NCI-H2227 (cell line): ENCODE measurements around the gene NAB2.
"Not testable (repeated sequence)": the region's sequence is repeated elsewhere in the genome, so short reads cannot be mapped to it uniquely, and the experiment has no call there.

Source experiments
- DNase-seq: peaks from one replicate; lab custom pipeline; 2025; ENCODE audit not compliant: unreplicated experiment; lab: John Stamatoyannopoulos, UW

NAB2 gene

DNA sequence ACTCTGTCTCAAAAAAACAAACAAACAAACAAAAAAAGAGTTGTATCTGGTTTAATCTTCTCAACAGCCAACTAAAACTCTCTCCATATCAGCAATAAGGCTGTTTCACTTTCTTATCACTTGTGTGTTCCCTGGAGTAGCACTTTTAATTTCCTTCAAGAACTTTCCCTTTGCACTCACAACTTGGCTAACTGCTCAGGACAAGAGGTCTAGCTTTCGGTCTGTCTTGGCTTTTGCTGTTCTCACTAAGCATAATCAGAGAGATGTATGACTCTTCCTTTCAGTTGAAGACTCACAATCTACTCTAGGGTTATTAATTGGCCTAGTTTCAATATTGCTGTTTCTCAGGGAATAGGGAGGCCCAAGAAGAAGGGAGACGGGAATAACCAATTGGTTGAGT, 22.7 kb upstream of the NAB2 start:
- DNase-seq: no peak

DNA sequence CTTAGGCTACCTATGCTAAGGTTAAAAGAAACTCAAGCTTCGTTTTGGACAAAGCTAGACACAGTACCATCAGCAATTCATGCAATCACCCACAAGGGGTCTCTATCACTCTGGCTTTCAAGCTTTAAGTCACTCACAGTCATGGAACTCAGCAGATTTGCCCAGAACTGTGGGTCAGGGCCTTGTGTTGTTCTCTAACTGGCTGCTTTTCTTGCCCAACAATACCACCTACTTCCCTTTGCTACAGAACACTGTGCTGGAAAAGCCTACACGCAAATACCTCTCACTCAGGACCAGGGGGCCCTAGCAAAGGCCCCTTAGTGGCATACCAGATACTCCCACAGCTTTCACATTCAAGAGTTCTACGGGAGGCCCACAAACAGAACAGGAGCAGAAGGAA, 19.4 kb upstream of the NAB2 start:
- peak; percentile 68 for DNase-seq

- no peak for DNase-seq
Measured at GRCh38 chr12:57072661-57073060, 16.3 kb upstream of the NAB2 start.

DNA sequence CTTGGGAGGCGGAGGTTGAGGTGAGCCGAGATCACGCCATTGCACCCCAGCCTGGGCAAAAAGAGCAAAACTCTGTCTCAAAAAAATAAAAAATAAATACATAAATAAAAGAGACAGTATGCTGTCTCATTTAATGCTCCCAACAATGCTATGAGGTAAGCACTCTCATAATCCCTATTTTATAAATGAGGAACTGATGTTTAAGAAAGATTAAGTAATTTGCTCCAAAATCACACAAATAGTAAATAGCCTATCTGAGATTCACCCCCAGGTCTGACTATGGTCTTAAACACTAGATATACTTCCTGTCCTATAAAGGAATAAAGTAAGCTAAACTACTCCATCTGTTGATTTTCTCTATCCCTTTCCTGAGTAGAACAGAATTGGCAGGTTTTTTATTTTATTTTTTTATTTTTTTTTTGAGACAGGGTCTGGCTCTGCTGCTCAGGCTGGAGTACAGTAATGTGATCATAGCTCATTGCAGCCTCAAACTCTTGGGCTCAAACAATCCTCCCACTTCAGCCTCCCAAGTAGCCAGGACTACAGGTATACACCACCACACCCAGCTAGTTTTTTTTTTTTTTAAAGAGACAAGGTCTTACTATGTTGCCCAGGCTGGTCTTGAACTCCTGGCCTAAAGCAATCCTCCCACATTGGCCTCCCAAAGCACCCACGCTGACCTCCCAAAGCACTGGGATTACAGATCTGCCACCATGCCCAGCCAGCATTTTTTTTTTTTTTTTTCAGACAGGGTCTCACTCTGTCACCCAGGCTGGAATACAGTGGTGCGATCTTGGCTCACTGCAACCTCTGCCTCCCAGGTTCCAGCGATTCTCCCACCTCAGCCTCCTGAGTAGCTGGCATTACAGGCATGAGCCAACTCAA, 15.1 kb upstream of the NAB2 start:
- DNase-seq: not testable (repeated sequence)

DNA sequence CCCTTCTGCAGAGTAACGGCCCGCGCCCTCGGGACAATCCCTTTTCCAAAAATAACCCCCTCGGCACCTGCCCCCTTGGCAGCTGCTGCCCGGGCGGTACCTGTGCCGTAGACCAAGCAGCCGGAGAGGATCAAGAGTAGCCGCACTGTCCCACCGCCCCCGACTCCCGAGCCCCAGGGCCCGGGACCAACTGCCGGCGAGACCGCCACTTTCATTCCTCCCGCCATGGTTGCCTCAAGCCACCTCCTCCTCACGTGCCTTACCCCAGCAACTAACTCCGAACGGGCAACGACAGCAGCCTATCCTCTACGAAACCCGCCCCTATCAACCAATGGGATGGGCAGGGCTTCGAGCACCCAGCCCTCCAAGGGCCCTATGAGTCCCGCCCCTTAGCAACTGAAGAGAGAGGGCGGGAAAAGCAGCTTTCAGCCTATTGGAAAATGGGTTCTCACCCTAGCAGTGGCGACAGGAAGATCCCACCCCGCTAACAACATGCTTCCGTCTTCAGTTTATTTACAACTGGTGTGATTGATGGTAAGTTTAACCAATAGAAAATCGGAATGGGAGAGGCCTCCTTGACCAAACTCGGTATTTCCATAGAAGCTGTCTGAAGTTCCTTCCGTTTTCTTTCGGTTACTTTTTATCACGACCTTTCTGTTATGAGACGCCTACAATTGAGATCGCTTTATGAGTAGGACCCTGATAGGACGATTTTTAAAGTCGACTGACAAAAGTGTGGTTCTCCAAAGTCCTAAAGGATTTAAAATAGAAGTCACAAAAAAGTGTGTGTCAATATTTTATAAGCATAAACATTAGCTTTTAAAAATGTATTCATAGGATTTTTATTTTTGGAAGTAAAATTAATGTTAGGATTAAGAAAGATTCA, 10.2 kb upstream of the NAB2 start, which contains the start of gene NEMP1:
Gene NEMP1 (minus strand): TSS at position 273 of the 886 bp plus-strand sequence. CDS start 46 bp downstream, at position 227.
- DNase-seq: peak; percentile 98

GRCh38 chr12:57079821-57080220, 9.1 kb upstream of the NAB2 start:
- no peak for DNase-seq

- no peak for DNase-seq
Measured at GRCh38 chr12:57080855-57081254, 8.1 kb upstream of the NAB2 start.

GRCh38 chr12:57085999-57086492, 2.9 kb upstream of the NAB2 start:
- DNase-seq: peak; percentile 37

GRCh38 chr12:57086493-57087009, 2.4 kb upstream of the NAB2 start:
- peak; percentile 78 for DNase-seq

DNA sequence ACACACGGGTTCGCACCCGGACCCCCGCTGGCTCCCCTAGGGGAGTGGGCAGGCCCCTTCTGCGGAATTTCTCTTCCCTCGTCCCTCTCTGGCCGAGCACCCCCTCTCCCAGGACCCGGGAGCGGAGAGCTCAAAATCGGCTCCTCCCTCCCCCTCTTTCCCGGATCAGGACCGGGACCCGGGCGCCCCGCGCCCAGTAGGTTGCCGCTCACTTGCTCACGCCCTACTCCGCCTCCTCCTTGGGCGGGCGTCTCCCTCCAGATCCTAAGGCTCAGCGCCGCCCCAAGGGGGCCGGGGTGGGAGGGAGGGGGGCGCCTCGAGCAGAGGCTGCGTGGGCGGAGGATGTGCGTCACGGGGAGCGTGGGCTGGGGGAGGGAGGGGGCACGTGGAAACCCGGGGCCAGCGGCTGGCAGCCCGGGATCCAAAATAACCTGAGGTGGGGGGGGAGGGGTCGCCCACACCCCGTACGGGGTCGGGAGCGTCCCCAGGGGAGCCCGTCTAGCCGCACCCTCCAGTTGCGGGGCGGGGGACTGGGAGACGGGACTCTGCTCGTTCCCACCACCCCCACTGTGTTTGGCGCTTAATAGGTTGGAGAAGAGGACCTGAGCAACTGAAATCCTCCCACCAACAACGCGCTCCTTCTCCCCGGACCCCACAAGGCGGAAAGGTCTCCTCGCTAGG, 1.8 kb upstream of the NAB2 start:
- peak; percentile 80 for DNase-seq

GRCh38 chr12:57087691-57088353, 1.1 kb upstream of the NAB2 start:
- DNase-seq: peak; percentile 92

DNA sequence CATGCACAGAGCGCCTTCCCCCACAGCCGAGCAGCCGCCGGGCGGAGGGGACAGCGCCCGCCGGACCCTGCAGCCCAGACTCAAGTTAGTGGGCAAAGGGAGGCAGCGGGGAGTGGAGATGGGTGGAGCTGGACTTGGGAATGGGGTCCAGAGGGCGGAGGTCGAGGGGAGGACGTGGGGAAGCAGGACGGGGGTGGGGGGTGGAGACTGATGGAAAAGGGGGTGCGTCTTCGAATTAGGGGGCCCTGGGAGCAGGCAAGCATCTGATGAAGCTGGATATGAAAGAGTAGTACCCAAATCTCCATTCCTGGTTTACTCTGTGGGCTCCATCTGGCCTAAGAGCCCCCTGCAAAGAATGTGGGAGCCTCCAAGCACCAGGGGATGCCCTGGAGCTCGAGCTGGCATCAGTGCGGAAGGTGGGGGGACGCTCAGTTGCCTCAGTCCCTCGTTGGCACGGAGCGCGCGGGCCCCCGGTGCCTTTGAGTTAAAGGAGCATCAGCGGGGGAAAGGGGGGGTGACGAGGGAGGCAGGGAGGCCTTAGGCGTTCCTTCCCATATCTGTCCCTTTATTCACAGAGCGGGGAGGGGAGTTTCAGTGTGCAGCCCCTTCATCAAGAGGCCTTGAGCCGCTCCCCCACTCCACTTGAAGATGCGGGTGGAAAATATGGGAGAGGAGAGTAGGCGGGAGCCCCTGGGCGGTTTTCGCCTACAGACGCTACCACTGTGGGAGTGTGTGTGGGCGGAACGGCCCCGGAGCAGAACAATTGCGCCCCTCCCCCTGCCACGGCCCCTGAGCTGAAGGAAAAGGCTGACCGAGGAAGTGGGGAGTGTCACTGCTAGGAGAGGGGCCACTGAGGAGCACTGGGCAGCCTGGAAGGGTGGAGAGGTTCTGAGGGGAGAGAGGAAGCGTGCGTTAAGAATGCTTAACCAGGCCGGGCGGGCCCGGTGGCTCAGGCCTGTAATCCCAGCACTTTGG, 644 bp downstream of the NAB2 start:
- peak; percentile 61 for DNase-seq

GRCh38 chr12:57090490-57090889, 1.6 kb downstream of the NAB2 start:
- DNase-seq: no peak

GRCh38 chr12:57090924-57091637, 2.2 kb downstream of the NAB2 start:
- DNase-seq: peak; percentile 9

GRCh38 chr12:57091638-57092528, 3.0 kb downstream of the NAB2 start:
- no peak for DNase-seq

DNA sequence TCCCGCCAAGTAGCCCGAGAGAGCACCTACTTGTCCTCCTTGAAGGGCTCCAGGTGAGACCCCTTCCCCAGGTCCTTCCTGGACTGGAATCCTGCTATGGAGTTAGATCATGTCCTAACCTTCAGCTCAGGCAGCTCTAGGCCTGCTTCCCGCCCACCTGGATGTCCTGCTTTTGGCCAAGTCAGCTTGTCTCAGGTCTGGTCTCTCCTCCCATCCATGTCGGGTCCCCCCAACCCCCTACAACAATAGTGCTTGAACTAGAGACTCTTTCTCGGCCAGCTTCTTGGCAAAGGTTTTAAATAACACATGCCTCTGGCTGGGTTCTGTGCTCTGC, 3.6 kb downstream of the NAB2 start:
- no peak for DNase-seq

DNA sequence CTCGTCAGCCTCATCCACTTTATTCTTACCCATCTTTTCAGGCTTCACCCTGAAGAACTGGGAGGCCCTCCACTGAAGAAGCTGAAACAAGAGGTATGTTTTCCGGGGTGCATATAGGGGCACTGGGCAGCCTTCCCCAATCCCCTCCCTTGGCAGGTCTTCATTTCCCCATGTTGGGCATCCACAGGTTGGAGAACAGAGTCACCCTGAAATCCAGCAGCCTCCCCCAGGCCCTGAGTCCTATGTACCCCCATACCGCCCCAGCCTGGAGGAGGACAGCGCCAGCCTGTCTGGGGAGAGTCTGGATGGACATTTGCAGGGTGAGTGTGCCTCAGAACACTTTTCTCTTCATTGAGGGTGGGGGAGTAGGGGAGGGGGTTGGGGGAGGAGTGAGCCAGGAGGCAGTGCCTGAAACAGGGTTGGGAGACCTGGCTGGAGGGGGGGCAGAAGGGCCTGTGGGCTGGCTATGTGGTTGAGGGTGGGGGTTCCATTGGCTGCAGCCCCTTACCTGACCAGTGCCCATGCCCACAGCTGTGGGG, 4.0 kb downstream of the NAB2 start:
- no peak for DNase-seq
